A673 (cell line): ENCODE measurements around the gene ARHGEF40. TPM values are rescaled to one million over a fixed set of nuclear protein-coding genes. Genes with fewer than 3 reads are reported as not detected.

Source experiments
- BruUV-seq: library from RNA; stranded (reverse); fragments of 400-500 nt; replicated peaks from 2 replicates; lab custom pipeline; 2021; lab: Mats Ljungman, UMichigan
- CTCF ChIA-PET: fragments of 300-600 bp; sonication (Branson Sonifier 250); formaldehyde crosslinking; loops from one replicate; lab custom pipeline; 2022; ENCODE audit warnings: antibody characterized with exemption; lab: Charles Lee
- POLR2A ChIA-PET: fragments of 300-600 bp; sonication (Branson Sonifier 250); formaldehyde crosslinking; loops from one replicate; lab custom pipeline; 2022; ENCODE audit warnings: antibody characterized with exemption; ENCODE audit not compliant: low non-redundant PET; lab: Charles Lee
- DNase-seq: peaks from one replicate; pipeline ENCODE4 v3.0.0-alpha.2; 2015; ENCODE audit warnings: low spot score
- H3K27ac ChIP-seq: fragments of 200-600 bp; sonication (generic); 2 replicates; pipeline ENCODE4 v1.5.1; 2016; ENCODE audit warnings: mixed run types, low read depth, mild to moderate bottlenecking, mixed read lengths, antibody characterized with exemption, low read length; ENCODE audit not compliant: poor library complexity, severe bottlenecking
- H3K27me3 ChIP-seq: fragments of 200-600 bp; sonication (generic); replicated peaks from 2 replicates; pipeline ENCODE4 v1.6.1; 2017; ENCODE audit warnings: mixed run types, low read depth, mild to moderate bottlenecking, mixed read lengths, antibody characterized with exemption, low read length; ENCODE audit not compliant: insufficient read depth, poor library complexity
- H3K36me3 ChIP-seq: fragments of 200-600 bp; sonication (generic); 2 replicates; pipeline ENCODE4 v1.6.1; 2016; ENCODE audit warnings: mixed run types, mild to moderate bottlenecking, mixed read lengths, antibody characterized with exemption, low read length; ENCODE audit not compliant: insufficient read depth, poor library complexity, severe bottlenecking
- H3K4me1 ChIP-seq: fragments of 200-600 bp; sonication (generic); 2 replicates; pipeline ENCODE4 v1.6.1; 2017; ENCODE audit warnings: mixed run types, mild to moderate bottlenecking, mixed read lengths, antibody characterized with exemption, low read length; ENCODE audit not compliant: insufficient read depth, poor library complexity, severe bottlenecking
- H3K4me3 ChIP-seq: fragments of 200-600 bp; sonication (generic); 2 replicates; pipeline ENCODE4 v1.5.1; 2016; ENCODE audit warnings: low read depth, mixed run types, mild to moderate bottlenecking, mixed read lengths, low read length; ENCODE audit not compliant: poor library complexity, severe bottlenecking
- H3K9me3 ChIP-seq: fragments of 200-600 bp; sonication (generic); 2 replicates; pipeline ENCODE4 v1.6.1; 2016; ENCODE audit warnings: mixed run types, low read depth, mild to moderate bottlenecking, mixed read lengths, antibody characterized with exemption, low read length; ENCODE audit not compliant: poor library complexity, severe bottlenecking
- CTCF ChIP-seq: fragments of 300-800, 200-600 bp; sonication (generic); conservative IDR thresholded peaks from 2 replicates; pipeline ENCODE4 v1.5.1; 2017; ENCODE audit warnings: low read depth, mild to moderate bottlenecking, antibody characterized with exemption, low read length, moderate library complexity, mixed read lengths
- EZH2 ChIP-seq: fragments of 200-600 bp; sonication (generic); IDR thresholded peaks from 2 replicates; pipeline ENCODE4 v1.6.1; 2017; ENCODE audit warnings: borderline replicate concordance, low read depth, mild to moderate bottlenecking, mixed read lengths, antibody characterized with exemption, low read length; ENCODE audit not compliant: poor library complexity, severe bottlenecking
- intact Hi-C: fragments of 100-400 bp; cut with micrococcal nuclease; formaldehyde crosslinking; loops from one replicate; pipeline ENCODE4 v1.10.0; 2022; ENCODE audit not compliant: unreplicated experiment
- total RNA-seq: library from RNA; stranded (reverse); gene quantifications from 2 replicates; pipeline ENCODE4 v1.2.3, GENCODE V29; 2021

ARHGEF40 gene
- total RNA-seq, 1 experiment from 2014 or later: 89.6 TPM

DNA sequence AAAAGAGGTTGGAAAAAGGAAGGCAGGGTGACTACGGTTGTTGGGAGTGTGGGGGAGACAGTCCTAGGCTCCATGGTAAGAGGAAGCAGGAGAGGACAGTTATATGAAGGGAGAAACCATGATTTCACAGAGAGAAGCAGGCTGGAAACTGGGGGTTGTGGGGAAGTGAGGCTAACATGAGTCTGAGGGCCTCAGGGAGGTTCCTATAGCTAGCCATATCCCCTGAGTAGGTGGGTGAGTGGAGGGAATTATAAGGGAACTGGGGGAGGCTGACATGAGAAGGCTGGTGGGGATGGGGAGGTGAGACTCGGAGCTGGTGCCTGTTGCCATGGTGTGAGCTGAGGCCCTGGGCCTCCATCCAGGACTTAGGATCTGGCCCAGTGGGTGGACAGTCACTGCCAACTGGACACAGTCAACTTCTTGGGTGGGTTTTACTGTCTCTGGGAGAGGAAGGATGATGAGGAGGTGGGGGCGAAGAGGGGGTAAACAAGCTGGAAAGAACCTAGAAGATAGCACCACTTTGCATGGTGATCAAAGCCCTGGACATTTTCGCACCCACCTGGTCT lies 36.9 kb upstream of the ARHGEF40 start:
- no peaks in the 10 kb centered on the region for H3K4me1 ChIP-seq
- H3K4me3 ChIP-seq: no peak overlapping the region
- no peak overlapping the region for H3K27ac ChIP-seq
- no peak for DNase-seq
- POLR2A ChIA-PET: no interaction called here
- no peak for TF ChIP-seq EZH2
- no peak for TF ChIP-seq CTCF
- no TSS peak for BruUV-seq
- no peaks in the 10 kb centered on the region for H3K27me3 ChIP-seq
- H3K9me3 ChIP-seq: no peaks in the 10 kb centered on the region
- intact Hi-C loops: loop anchor here (10.0 kb wide), 1 partner anchor 338 kb away; no protein-coding TSS in a partner anchor
- no peaks in the 10 kb centered on the region for H3K36me3 ChIP-seq
- CTCF ChIA-PET: no interaction called here

DNA sequence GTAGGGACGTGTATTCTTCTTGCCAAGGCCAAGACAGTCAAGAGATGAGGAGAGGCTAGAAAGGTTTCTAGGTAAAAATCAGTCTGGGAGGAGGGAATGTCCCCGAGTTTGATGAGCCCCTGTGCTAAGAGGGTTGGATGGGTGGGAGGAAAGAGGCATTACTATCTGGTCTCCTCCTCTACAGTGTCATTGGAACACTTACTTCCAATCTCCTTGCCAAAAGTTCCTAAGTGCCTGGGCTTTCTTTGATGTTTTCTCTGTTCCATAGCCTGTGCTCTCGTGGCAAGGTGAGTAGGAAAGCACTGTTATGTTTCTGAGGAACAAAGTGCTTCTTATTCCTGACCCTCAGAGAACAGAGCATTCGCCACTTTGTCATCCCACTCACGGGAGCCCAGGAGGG lies 35.4 kb upstream of the ARHGEF40 start, which contains the start of gene RNASE13:
RNASE13 (minus strand) TSS at position 101 of the 400 bp plus-strand sequence. CDS start 519 bp downstream, outside the sequence.
- no peak for DNase-seq
- Histone ChIP-seq H3K4me1 (no peaks in the 10 kb centered on the region), H3K9me3 (no peaks in the 10 kb centered on the region), H3K27ac (no peak within 1 kb of the TSS), H3K27me3 (no peaks in the 10 kb centered on the region), H3K4me3 (no peak within 1 kb of the TSS), H3K36me3 (no peaks in the 10 kb centered on the region)
- CTCF ChIA-PET: interaction anchor here (1.0 kb wide), 1 partner anchor 19 kb away, joined by 4 read pairs; no protein-coding TSS in a partner anchor
- intact Hi-C loops: loop anchor here (10.0 kb wide), 1 partner anchor 340 kb away; no protein-coding TSS in a partner anchor
- POLR2A ChIA-PET: no interaction called here
- BruUV-seq: no TSS peak
- TF ChIP-seq CTCF (no peak), EZH2 (no peak)

DNA sequence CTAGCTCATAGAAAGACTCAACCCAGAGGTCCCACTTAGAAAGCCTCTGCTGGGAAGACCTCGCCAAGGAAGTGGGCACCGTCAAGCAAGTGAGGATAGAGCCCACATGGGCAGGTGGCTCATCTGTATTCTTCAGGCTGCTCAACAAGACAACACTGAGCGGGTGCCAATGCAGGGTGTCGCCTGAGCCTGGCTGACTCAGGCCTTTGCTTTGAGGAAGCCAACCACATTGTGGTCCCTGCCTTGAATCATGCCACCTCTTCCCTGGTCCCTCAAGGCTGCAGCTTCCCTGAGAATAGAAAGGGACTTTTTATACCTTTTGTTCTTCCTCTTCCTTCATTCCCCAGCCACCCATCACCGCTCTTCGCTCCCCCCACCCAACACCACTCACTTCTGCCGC lies 33.4 kb upstream of the ARHGEF40 start:
- no peak for DNase-seq
- Histone ChIP-seq H3K4me3 (no peak overlapping the region), H3K9me3 (no peaks in the 10 kb centered on the region), H3K36me3 (no peaks in the 10 kb centered on the region), H3K27me3 (no peaks in the 10 kb centered on the region), H3K4me1 (no peaks in the 10 kb centered on the region), H3K27ac (no peak overlapping the region)
- CTCF ChIA-PET: no interaction called here
- TF ChIP-seq EZH2 (no peak), CTCF (no peak)
- intact Hi-C loops: loop anchor here (10.0 kb wide), 1 partner anchor 342 kb away; no protein-coding TSS in a partner anchor
- no TSS peak for BruUV-seq
- POLR2A ChIA-PET: no interaction called here
